GM23338 (cell line): ENCODE measurements around the gene STEEP1. TPM values are rescaled to one million over a fixed set of nuclear protein-coding genes. Genes with fewer than 3 reads are reported as not detected.
"Not testable (repeated sequence)": the region's sequence is repeated elsewhere in the genome, so short reads cannot be mapped to it uniquely, and the experiment has no call there.

Source experiments
- ATAC-seq: fragments of 200-7000 bp; cut with Tn5 transposase; 3 replicates; pipeline ENCODE4 v1.9.1; 2020
- DNase-seq: peaks from one replicate; pipeline ENCODE4 v3.0.0-alpha.2; 2015; ENCODE audit warnings: low spot score
- H2AFZ ChIP-seq: fragments of 200-600 bp; sonication (generic); 2 replicates; pipeline ENCODE4 v1.8.0; 2016; ENCODE audit warnings: antibody characterized with exemption, mild to moderate bottlenecking, moderate library complexity
- H3F3A ChIP-seq: fragments of 200-600 bp; sonication (generic); replicated peaks from 2 replicates; pipeline ENCODE4 v1.8.0; 2017; ENCODE audit warnings: antibody characterized with exemption, mixed run types, low read depth
- H3K27ac ChIP-seq: fragments of 200-600 bp; sonication (generic); 2 replicates; pipeline ENCODE4 v1.6.1; 2016; ENCODE audit warnings: low read depth
- H3K27me3 ChIP-seq: fragments of 200-600 bp; sonication (generic); 2 replicates; pipeline ENCODE4 v1.8.0; 2016; ENCODE audit warnings: mild to moderate bottlenecking, mixed run types, moderate library complexity; ENCODE audit not compliant: insufficient read depth
- H3K36me3 ChIP-seq: fragments of 200-600 bp; sonication (generic); 2 replicates; pipeline ENCODE4 v1.8.0; 2016; ENCODE audit warnings: mild to moderate bottlenecking; ENCODE audit not compliant: insufficient read depth
- H3K4me1 ChIP-seq: fragments of 200-600 bp; sonication (generic); 2 replicates; pipeline ENCODE4 v1.8.0; 2016; ENCODE audit warnings: mild to moderate bottlenecking, moderate library complexity; ENCODE audit not compliant: insufficient read depth
- H3K4me2 ChIP-seq: fragments of 200-600 bp; sonication (generic); 2 replicates; pipeline ENCODE4 v1.7.1; 2017; ENCODE audit warnings: mixed run types
- H3K4me3 ChIP-seq: fragments of 200-600 bp; sonication (generic); 2 replicates; pipeline ENCODE4 v1.6.1; 2016; ENCODE audit warnings: mixed run types
- H3K79me2 ChIP-seq: fragments of 200-600 bp; sonication (generic); replicated peaks from 2 replicates; pipeline ENCODE4 v1.8.0; 2017; ENCODE audit warnings: mild to moderate bottlenecking; ENCODE audit not compliant: insufficient read depth
- H3K9me2 ChIP-seq: fragments of 200-600 bp; sonication (generic); 2 replicates; pipeline ENCODE4 v1.8.0; 2017; ENCODE audit not compliant: insufficient read depth
- H4K20me1 ChIP-seq: fragments of 200-600 bp; sonication (generic); replicated peaks from 2 replicates; pipeline ENCODE4 v1.8.0; 2017; ENCODE audit warnings: mild to moderate bottlenecking; ENCODE audit not compliant: insufficient read depth
- H3K27ac Mint-ChIP-seq: 2 replicates; pipeline ENCODE4 v1.8.0; 2020; ENCODE audit warnings: inconsistent platforms, mild to moderate bottlenecking, moderate library complexity, mixed read lengths
- H3K27me3 Mint-ChIP-seq: 3 replicates; pipeline ENCODE4 v1.8.0; 2022; ENCODE audit warnings: low read depth, mild to moderate bottlenecking, moderate library complexity, mixed read lengths, inconsistent platforms; ENCODE audit not compliant: insufficient read depth, poor library complexity
- H3K36me3 Mint-ChIP-seq: 3 replicates; pipeline ENCODE4 v1.8.0; 2021; ENCODE audit warnings: low read depth, mild to moderate bottlenecking, inconsistent platforms, moderate library complexity, mixed read lengths
- H3K4me1 Mint-ChIP-seq: 3 replicates; pipeline ENCODE4 v1.8.0; 2020; ENCODE audit warnings: mild to moderate bottlenecking, inconsistent platforms, mixed read lengths
- H3K4me3 Mint-ChIP-seq: 3 replicates; pipeline ENCODE4 v1.8.0; 2021; ENCODE audit warnings: moderate library complexity, mild to moderate bottlenecking, inconsistent platforms, mixed read lengths
- H3K9me3 Mint-ChIP-seq: 3 replicates; pipeline ENCODE4 v1.8.0; 2020; ENCODE audit warnings: moderate library complexity, mild to moderate bottlenecking, inconsistent platforms, mixed read lengths
- CREB1 ChIP-seq: fragments of 250-450 bp; sonication (Bioruptor Pico); IDR thresholded peaks from 2 replicates; pipeline ENCODE4 v1.5.0; 2020; ENCODE audit warnings: low read depth, mild to moderate bottlenecking, moderate library complexity
- EZH2 ChIP-seq: fragments of 200-600 bp; sonication (generic); IDR thresholded peaks from one replicate; pipeline ENCODE4 v1.8.0; 2017; ENCODE audit warnings: antibody characterized with exemption, mild to moderate bottlenecking, low read depth; ENCODE audit not compliant: unreplicated experiment
- JUNB ChIP-seq: IDR thresholded peaks from one replicate; pipeline ENCODE4 v1.6.1; 2016; ENCODE audit warnings: antibody characterized with exemption; ENCODE audit not compliant: unreplicated experiment
- NANOG ChIP-seq: IDR thresholded peaks from 2 replicates; pipeline ENCODE4 v1.6.1; 2016; ENCODE audit warnings: antibody characterized with exemption, borderline replicate concordance
- POLR2AphosphoS5 ChIP-seq: IDR thresholded peaks from 2 replicates; pipeline ENCODE4 v1.6.1; 2016; ENCODE audit warnings: antibody characterized with exemption, low read depth
- REST ChIP-seq: IDR thresholded peaks from one replicate; pipeline ENCODE4 v1.6.1; 2018; ENCODE audit warnings: antibody characterized with exemption; ENCODE audit not compliant: unreplicated experiment
- ZNF331 ChIP-seq: fragments of 250-450 bp; sonication (Bioruptor Pico); IDR thresholded peaks from 2 replicates; pipeline ENCODE4 v1.5.0; 2020; ENCODE audit warnings: low read depth, mild to moderate bottlenecking, moderate library complexity
- polyA plus RNA-seq: library from polyadenylated mRNA; unstranded; fragments of >200 nt; fragmentation: Nextera tagmentation; extraction: Ambion mirVana; gene quantifications from 2 replicates; pipeline ENCODE4 v1.2.1, GENCODE V29; 2016
- total RNA-seq: library from RNA; depleted of rRNA; stranded (reverse); fragments of >200 nt; shearing (Covaris generic); gene quantifications from 2 replicates; pipeline ENCODE4 v1.2.3, GENCODE V29; 2014

The STEEP1 gene
- total and polyA plus RNA-seq, 2 experiments from 2014 or later: 16.6 to 42.3 TPM

- H3K36me3 ChIP-seq: no peaks in the 10 kb centered on the region
- no peak for TF ChIP-seq NANOG
- TF ChIP-seq JUNB: no peak
- TF ChIP-seq CREB1 (CRISPR knock-in tag): no peak
- TF ChIP-seq POLR2AphosphoS5: no peak
- no peak for TF ChIP-seq REST
- H2AFZ ChIP-seq: no peak overlapping the region
- no peaks in the 10 kb centered on the region for H3K9me2 ChIP-seq
- ATAC-seq (no peak), DNase-seq (no peak)
- no peak overlapping the region for H3K4me3 ChIP-seq
- H3K27ac Mint-ChIP-seq: no peak overlapping the region
- no peaks in the 10 kb centered on the region for H3K79me2 ChIP-seq
- no peaks in the 10 kb centered on the region for H3F3A ChIP-seq
- H3K36me3 Mint-ChIP-seq: no peaks in the 10 kb centered on the region
- H3K27ac ChIP-seq: no peak overlapping the region
- no peaks in the 10 kb centered on the region for H3K27me3 Mint-ChIP-seq
- no peaks in the 10 kb centered on the region for H3K4me1 ChIP-seq
- H3K4me1 Mint-ChIP-seq: peaks cover 3% of the 10 kb centered on the region; the same call in 1 of the 3 replicates
- H3K9me3 Mint-ChIP-seq: no peaks in the 10 kb centered on the region
- no peak overlapping the region for H3K4me2 ChIP-seq
- no peaks in the 10 kb centered on the region for H3K27me3 ChIP-seq
- no peak overlapping the region for H3K4me3 Mint-ChIP-seq
- no peaks in the 10 kb centered on the region for H4K20me1 ChIP-seq
Observed at GRCh38 chrX:119507206-119507605, 58.0 kb downstream of the STEEP1 start.

- Mint-ChIP-seq H3K4me3 (no peak overlapping the region), H3K27ac (no peak overlapping the region), H3K4me1 (peaks cover 3% of the 10 kb centered on the region; the same call in 1 of the 3 replicates), H3K27me3 (no peaks in the 10 kb centered on the region), H3K9me3 (no peaks in the 10 kb centered on the region), H3K36me3 (no peaks in the 10 kb centered on the region)
- DNase-seq (no peak), ATAC-seq (no peak)
- H4K20me1 ChIP-seq: no peaks in the 10 kb centered on the region
- H3K9me2 ChIP-seq: no peaks in the 10 kb centered on the region
- H2AFZ ChIP-seq: no peak overlapping the region
- no peak overlapping the region for H3K4me2 ChIP-seq
- H3K36me3 ChIP-seq: no peaks in the 10 kb centered on the region
- TF ChIP-seq EZH2: no peak
- TF ChIP-seq ZNF331 (CRISPR knock-in tag): no peak
- H3K27me3 ChIP-seq: no peaks in the 10 kb centered on the region
- H3K4me3 ChIP-seq: no peak overlapping the region
- no peak overlapping the region for H3K27ac ChIP-seq
- H3K79me2 ChIP-seq: no peaks in the 10 kb centered on the region
- H3F3A ChIP-seq: no peaks in the 10 kb centered on the region
- no peaks in the 10 kb centered on the region for H3K4me1 ChIP-seq
Observed at GRCh38 chrX:119505945-119506344, 59.3 kb downstream of the STEEP1 start.

GRCh38 chrX:119505145-119505544 is 60.1 kb downstream of the STEEP1 start:
- not testable (repeated sequence) for H3F3A ChIP-seq, H3K27me3 ChIP-seq, DNase-seq, H3K4me3 ChIP-seq, H3K9me3 Mint-ChIP-seq, H3K4me1 ChIP-seq, H3K27ac ChIP-seq, H4K20me1 ChIP-seq, H3K4me2 ChIP-seq, ATAC-seq, H3K36me3 ChIP-seq, H3K9me2 ChIP-seq, H3K27me3 Mint-ChIP-seq, H3K4me3 Mint-ChIP-seq, H3K27ac Mint-ChIP-seq, H3K36me3 Mint-ChIP-seq, H3K79me2 ChIP-seq, H2AFZ ChIP-seq, H3K4me1 Mint-ChIP-seq
